ENCODE data around the gene ZBED6. TPM values are rescaled to one million over a fixed set of nuclear protein-coding genes. Genes with fewer than 3 reads are reported as not detected.

Gene ZBED6
- total RNA-seq, 2 experiments from 2014 or later, result 14.4 to 14.8 TPM

GRCh38 chr1:203776636-203777035, 18.8 kb upstream of the ZBED6 start:
- ChIA-PET POLR2A (interaction anchor here (0.6 kb wide), 1 partner anchor 49 kb away, joined by 4 read pairs; no protein-coding TSS in a partner anchor), CTCF (no interaction called here)

- ChIA-PET POLR2A (interaction anchor here (0.6 kb wide), 1 partner anchor 9 kb away, joined by 4 read pairs; no protein-coding TSS in a partner anchor), CTCF (interaction anchor here (0.6 kb wide), 1 partner anchor 15 kb away, joined by 3 read pairs; no protein-coding TSS in a partner anchor)
Observed at GRCh38 chr1:203777596-203777995, 17.8 kb upstream of the ZBED6 start.

GRCh38 chr1:203778146-203778545, 17.3 kb upstream of the ZBED6 start:
- POLR2A ChIA-PET, result no interaction called here
- CTCF ChIA-PET, result no interaction called here

GRCh38 chr1:203778789-203779188, 16.6 kb upstream of the ZBED6 start:
- POLR2A ChIA-PET, result no interaction called here
- CTCF ChIA-PET, result no interaction called here

- ChIA-PET POLR2A (interaction anchor here (0.6 kb wide), 1 partner anchor 31 kb away, joined by 12 read pairs; no protein-coding TSS in a partner anchor), CTCF (no interaction called here)
Observed at GRCh38 chr1:203781962-203782361, 13.5 kb upstream of the ZBED6 start.

GRCh38 chr1:203789966-203790365, 5.5 kb upstream of the ZBED6 start:
- ChIA-PET POLR2A (no interaction called here), CTCF (no interaction called here)

- POLR2A ChIA-PET, result interaction anchor here (0.6 kb wide), 2 partner anchors 19 to 20 kb away, joined by 8 to 11 read pairs; no protein-coding TSS in a partner anchor
- CTCF ChIA-PET, result no interaction called here
Observed at GRCh38 chr1:203791498-203791897, 3.9 kb upstream of the ZBED6 start.

- ChIA-PET CTCF (interaction anchor here (0.7 kb wide), 2 partner anchors 15 to 1269 kb away, joined by 3 read pairs; no protein-coding TSS in a partner anchor), POLR2A (interaction anchor here (0.7 kb wide), 1 partner anchor 598 kb away, joined by 5 read pairs; no protein-coding TSS in a partner anchor)
Observed at GRCh38 chr1:203792486-203792885, 2.9 kb upstream of the ZBED6 start.

- POLR2A ChIA-PET, result interaction anchor here (0.6 kb wide), 1 partner anchor 18 kb away, joined by 7 read pairs; no protein-coding TSS in a partner anchor
- CTCF ChIA-PET, result interaction anchor here (1.0 kb wide), 1 partner anchor 195 kb away, joined by 3 read pairs; no protein-coding TSS in a partner anchor
Observed at GRCh38 chr1:203793561-203793960, 1.9 kb upstream of the ZBED6 start.

- ChIA-PET POLR2A (no interaction called here), CTCF (interaction anchor here (1.0 kb wide), 1 partner anchor 197 kb away, joined by 3 read pairs; no protein-coding TSS in a partner anchor)
Observed at GRCh38 chr1:203794764-203795440, 521 bp upstream of the ZBED6 start.

- POLR2A ChIA-PET, result no interaction called here
- CTCF ChIA-PET, result no interaction called here
Observed at GRCh38 chr1:203796236-203796605, 798 bp downstream of the ZBED6 start.

- ChIA-PET CTCF (no interaction called here), POLR2A (no interaction called here)
Observed at GRCh38 chr1:203797216-203797615, 1.8 kb downstream of the ZBED6 start.

- CTCF ChIA-PET, result interaction anchor here (1.0 kb wide), 1 partner anchor 142 kb away, joined by 3 read pairs; no protein-coding TSS in a partner anchor
- POLR2A ChIA-PET, result no interaction called here
Observed at GRCh38 chr1:203797948-203798655, 2.7 kb downstream of the ZBED6 start.

GRCh38 chr1:203799157-203799556, 3.7 kb downstream of the ZBED6 start:
- ChIA-PET CTCF (no interaction called here), POLR2A (no interaction called here)

- POLR2A ChIA-PET, result no interaction called here
- CTCF ChIA-PET, result no interaction called here
Observed at GRCh38 chr1:203799971-203800370, 4.5 kb downstream of the ZBED6 start.

GRCh38 chr1:203805689-203806088, 10.3 kb downstream of the ZBED6 start:
- CTCF ChIA-PET, result interaction anchor here (0.6 kb wide), 1 partner anchor 48 kb away, joined by 4 read pairs; no protein-coding TSS in a partner anchor
- POLR2A ChIA-PET, result no interaction called here

GRCh38 chr1:203807196-203807595, 11.8 kb downstream of the ZBED6 start:
- CTCF ChIA-PET, result no interaction called here
- POLR2A ChIA-PET, result no interaction called here

- ChIA-PET CTCF (interaction anchor here (0.6 kb wide), 1 partner anchor 144 kb away, joined by 3 read pairs; no protein-coding TSS in a partner anchor), POLR2A (no interaction called here)
Observed at GRCh38 chr1:203813581-203814341, 18.3 kb downstream of the ZBED6 start.

- CTCF ChIA-PET, result no interaction called here
Observed at GRCh38 chr1:203818399-203818798, 23.0 kb downstream of the ZBED6 start.

GRCh38 chr1:203823306-203823705, 27.9 kb downstream of the ZBED6 start:
- CTCF ChIA-PET, result interaction anchor here (1.1 kb wide), 1 partner anchor 13 kb away, joined by 4 read pairs; no protein-coding TSS in a partner anchor
- POLR2A ChIA-PET, result no interaction called here

More at GRCh38 chr1:203818399-203818798, 23.0 kb downstream of the ZBED6 start:
- POLR2A ChIA-PET, result interaction anchor here (0.6 kb wide), 1 partner anchor 96 kb away, joined by 3 read pairs; no protein-coding TSS in a partner anchor

Measured in activated CD8-positive, alpha-beta memory T cell treated with anti-CD3 and anti-CD28 coated beads for 36 hours (primary cell).